Peyer's patch (tissue), 4 donors: ENCODE measurements around the gene TMEM131L.

ENCODE experiments used
- POLR2A ChIP-seq, 2 donors: fragments of 450-650 bp; IDR thresholded peaks; one replicate each; pipeline ENCODE4 v1.5.1; 2017; ENCODE audit warnings: antibody characterized with exemption in 2 of 2, mild to moderate bottlenecking in 2 of 2, moderate library complexity in 2 of 2
- TF ChIP-seq, protein P1 (sequence below), 6 experiments: fragments of 450-650 bp in 4 of 6; fragments of 200-600 bp in 2 of 6; sonication (generic) in 1 of 6; IDR thresholded peaks; one replicate each; pipeline ENCODE4 v1.5.1; 2017 to 2019; ENCODE audit warnings: antibody characterized with exemption in 6 of 6, mild to moderate bottlenecking in 3 of 6, moderate library complexity in 1 of 6

DNA sequence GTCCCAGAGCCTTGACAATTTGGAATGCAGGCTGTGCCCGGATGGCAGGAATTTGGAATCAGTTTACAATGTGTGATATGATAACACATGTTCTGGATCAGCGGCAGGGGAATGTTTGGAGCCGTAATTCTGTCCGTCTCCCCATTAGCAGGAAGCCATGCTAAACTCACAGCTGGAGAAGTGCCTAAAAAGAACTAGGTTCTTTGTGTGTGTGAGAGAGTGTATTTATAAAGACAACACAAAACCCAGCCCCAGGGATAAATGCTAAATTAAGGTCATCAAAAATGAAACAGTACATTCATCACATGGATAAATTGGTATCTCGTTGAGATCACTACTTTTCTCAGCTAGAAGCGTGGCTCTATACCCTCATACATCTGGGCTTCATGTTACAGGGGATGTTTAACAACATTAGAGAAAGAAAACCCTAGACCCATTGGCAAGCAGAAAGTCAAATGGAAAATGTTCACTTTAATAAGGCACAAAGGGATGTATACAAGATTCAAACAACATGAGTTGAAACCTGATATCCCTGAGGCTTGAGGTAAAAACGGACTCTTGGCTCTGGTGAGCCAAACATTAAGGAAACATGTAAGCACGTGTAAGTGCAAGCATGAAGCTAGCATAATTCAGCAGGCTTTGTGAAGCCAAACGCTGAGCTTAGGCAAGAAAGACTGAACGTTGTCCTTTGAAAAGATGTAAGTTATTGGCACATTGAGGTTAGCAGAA is 18.0 kb upstream of the TMEM131L start:
- TF ChIP-seq, protein P1, sequence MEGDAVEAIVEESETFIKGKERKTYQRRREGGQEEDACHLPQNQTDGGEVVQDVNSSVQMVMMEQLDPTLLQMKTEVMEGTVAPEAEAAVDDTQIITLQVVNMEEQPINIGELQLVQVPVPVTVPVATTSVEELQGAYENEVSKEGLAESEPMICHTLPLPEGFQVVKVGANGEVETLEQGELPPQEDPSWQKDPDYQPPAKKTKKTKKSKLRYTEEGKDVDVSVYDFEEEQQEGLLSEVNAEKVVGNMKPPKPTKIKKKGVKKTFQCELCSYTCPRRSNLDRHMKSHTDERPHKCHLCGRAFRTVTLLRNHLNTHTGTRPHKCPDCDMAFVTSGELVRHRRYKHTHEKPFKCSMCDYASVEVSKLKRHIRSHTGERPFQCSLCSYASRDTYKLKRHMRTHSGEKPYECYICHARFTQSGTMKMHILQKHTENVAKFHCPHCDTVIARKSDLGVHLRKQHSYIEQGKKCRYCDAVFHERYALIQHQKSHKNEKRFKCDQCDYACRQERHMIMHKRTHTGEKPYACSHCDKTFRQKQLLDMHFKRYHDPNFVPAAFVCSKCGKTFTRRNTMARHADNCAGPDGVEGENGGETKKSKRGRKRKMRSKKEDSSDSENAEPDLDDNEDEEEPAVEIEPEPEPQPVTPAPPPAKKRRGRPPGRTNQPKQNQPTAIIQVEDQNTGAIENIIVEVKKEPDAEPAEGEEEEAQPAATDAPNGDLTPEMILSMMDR (IDR thresholded peaks at IDR 0.05): no peak
- TF ChIP-seq POLR2A (IDR thresholded peaks at IDR 0.05): no peak
